Activated CD4-positive, alpha-beta memory T cell treated with anti-CD3 and anti-CD28 coated beads, Interleukin-2, amount 10 ng/mL, durations not matched to agents 7 days and 5 days (primary cell): ENCODE results near the gene RAB23. TPM values are rescaled to one million over a fixed set of nuclear protein-coding genes. Genes with fewer than 3 reads are reported as not detected.

Experiments
- CTCF ChIA-PET: fragments of 350-600 bp; sonication (Branson Sonifier 250); formaldehyde crosslinking; loops from one replicate; lab custom pipeline; 2021; ENCODE audit warnings: antibody characterized with exemption, inconsistent platforms; lab: Charles Lee
- POLR2A ChIA-PET: fragments of 350-600 bp; sonication (Branson Sonifier 250); formaldehyde crosslinking; loops from one replicate; lab custom pipeline; 2021; ENCODE audit warnings: antibody characterized with exemption; lab: Charles Lee
- DNase-seq: peaks from one replicate; pipeline ENCODE4 v3.0.0-alpha.2; 2020
- H3K27ac Mint-ChIP-seq: one replicate; pipeline ENCODE4 v1.8.0; 2021; ENCODE audit warnings: mild to moderate bottlenecking, mixed read lengths
- H3K27me3 Mint-ChIP-seq: one replicate; pipeline ENCODE4 v1.8.0; 2021; ENCODE audit warnings: mixed read lengths
- H3K36me3 Mint-ChIP-seq: one replicate; pipeline ENCODE4 v1.8.0; 2021; ENCODE audit warnings: low read depth, mixed read lengths
- H3K4me1 Mint-ChIP-seq: one replicate; pipeline ENCODE4 v1.8.0; 2021; ENCODE audit warnings: mixed read lengths
- H3K4me3 Mint-ChIP-seq: one replicate; pipeline ENCODE4 v1.8.0; 2021; ENCODE audit warnings: mild to moderate bottlenecking, mixed read lengths
- H3K9me3 Mint-ChIP-seq: one replicate; pipeline ENCODE4 v1.8.0; 2021; ENCODE audit warnings: mixed read lengths
- total RNA-seq, 2 experiments: library from RNA; stranded (reverse); gene quantifications; one replicate each; pipeline ENCODE4 v1.2.3, GENCODE V29; 2021

The RAB23 gene
- total RNA-seq, 2 experiments from 2014 or later = 3.0 to 3.5 TPM

- H3K9me3 Mint-ChIP-seq = no peaks in the 10 kb centered on the region
- ChIA-PET POLR2A (interaction anchor here (1.0 to 2.3 kb wide), 5 partner anchors 9 to 126 kb away, joined by 3 to 12 read pairs (median 4); partner anchors contain the start of genes BAG2 and PRIM2), CTCF (interaction anchor here (0.6 to 1.6 kb wide), 8 partner anchors 14 to 740 kb away, joined by 3 to 7 read pairs (median 3); partner anchors contain the start of genes BAG2 and PRIM2)
- peaks cover 25% of the 10 kb centered on the region for H3K4me1 Mint-ChIP-seq
- peak overlapping the region; percentile 82 for H3K4me3 Mint-ChIP-seq
- peaks cover 23% of the 10 kb centered on the region for H3K27me3 Mint-ChIP-seq
- peak overlapping the region; percentile 50 for H3K27ac Mint-ChIP-seq
- peak; percentile 59 for DNase-seq
- no peaks in the 10 kb centered on the region for H3K36me3 Mint-ChIP-seq
These were observed 744 bp downstream of the RAB23 start for GRCh38 chr6:57221191-57221935.

DNA sequence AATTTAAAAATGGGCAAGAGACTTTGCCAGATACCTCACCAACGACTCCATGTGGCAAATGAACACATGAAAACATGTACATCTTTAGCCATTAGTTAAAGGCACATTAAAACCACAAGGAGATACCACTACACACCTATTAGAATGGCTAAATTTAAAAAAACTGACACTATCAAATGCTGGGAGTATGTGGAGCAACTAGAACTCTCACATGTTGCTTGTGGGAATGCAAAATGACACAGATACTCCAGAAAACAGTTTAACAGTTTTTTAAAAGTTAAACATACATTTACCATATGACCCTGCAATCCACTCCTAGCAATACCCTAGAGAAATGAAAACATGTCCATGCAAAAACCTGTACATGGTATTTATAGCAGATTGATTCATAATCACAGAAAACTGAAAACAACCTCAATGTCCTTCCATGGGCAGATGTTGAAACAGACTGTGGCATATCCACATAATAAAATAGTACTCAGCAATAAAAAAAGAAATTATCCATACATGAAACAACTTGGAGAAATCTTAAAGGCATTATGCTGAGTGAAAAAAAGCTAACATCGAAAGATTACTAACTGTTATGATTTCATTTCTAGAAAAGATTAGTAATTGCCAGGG lies 1.9 kb downstream of the RAB23 start:
- H3K9me3 Mint-ChIP-seq = peaks cover 2% of the 10 kb centered on the region
- no peak for DNase-seq
- CTCF ChIA-PET = no interaction called here
- H3K36me3 Mint-ChIP-seq = peaks cover under 1% of the 10 kb centered on the region
- POLR2A ChIA-PET = no interaction called here
- H3K4me1 Mint-ChIP-seq = peaks cover 26% of the 10 kb centered on the region
- no peak overlapping the region for H3K27ac Mint-ChIP-seq
- peaks cover 19% of the 10 kb centered on the region for H3K27me3 Mint-ChIP-seq
- peak overlapping the region; percentile 35 for H3K4me3 Mint-ChIP-seq

- CTCF ChIA-PET = no interaction called here
- H3K4me3 Mint-ChIP-seq = no peak overlapping the region
- no peak for DNase-seq
- peaks cover 37% of the 10 kb centered on the region for H3K4me1 Mint-ChIP-seq
- peaks cover 8% of the 10 kb centered on the region for H3K36me3 Mint-ChIP-seq
- H3K27ac Mint-ChIP-seq = no peak overlapping the region
- POLR2A ChIA-PET = no interaction called here
- peaks cover 1% of the 10 kb centered on the region for H3K27me3 Mint-ChIP-seq
- peaks cover 5% of the 10 kb centered on the region for H3K9me3 Mint-ChIP-seq
These were observed 4.8 kb downstream of the RAB23 start for GRCh38 chr6:57217270-57217669.

GRCh38 chr6:57216235-57217101 lies 5.6 kb downstream of the RAB23 start:
- ChIA-PET POLR2A (no interaction called here), CTCF (interaction anchor here (0.7 kb wide), 1 partner anchor 50 kb away, joined by 4 read pairs; no protein-coding TSS in a partner anchor)
- H3K4me3 Mint-ChIP-seq = no peak overlapping the region
- peaks cover 1% of the 10 kb centered on the region for H3K27me3 Mint-ChIP-seq
- no peak for DNase-seq
- H3K9me3 Mint-ChIP-seq = peaks cover 5% of the 10 kb centered on the region
- H3K4me1 Mint-ChIP-seq = peaks cover 36% of the 10 kb centered on the region
- H3K36me3 Mint-ChIP-seq = peaks cover 8% of the 10 kb centered on the region
- H3K27ac Mint-ChIP-seq = no peak overlapping the region

- Mint-ChIP-seq H3K27me3 (no peaks in the 10 kb centered on the region), H3K27ac (no peak overlapping the region), H3K4me3 (no peak overlapping the region), H3K9me3 (peaks cover 5% of the 10 kb centered on the region), H3K36me3 (peaks cover 8% of the 10 kb centered on the region), H3K4me1 (peaks cover 28% of the 10 kb centered on the region)
- POLR2A ChIA-PET = no interaction called here
- DNase-seq = no peak
- CTCF ChIA-PET = no interaction called here
These were observed 6.8 kb downstream of the RAB23 start for GRCh38 chr6:57215260-57215659.

- H3K4me1 Mint-ChIP-seq = peaks cover 16% of the 10 kb centered on the region
- ChIA-PET POLR2A (no interaction called here), CTCF (no interaction called here)
- H3K4me3 Mint-ChIP-seq = no peak overlapping the region
- H3K27me3 Mint-ChIP-seq = no peaks in the 10 kb centered on the region
- no peak for DNase-seq
- no peak overlapping the region for H3K27ac Mint-ChIP-seq
- peaks cover 2% of the 10 kb centered on the region for H3K9me3 Mint-ChIP-seq
- peaks cover 7% of the 10 kb centered on the region for H3K36me3 Mint-ChIP-seq
These were observed 12.0 kb downstream of the RAB23 start for GRCh38 chr6:57210060-57210459.

DNA sequence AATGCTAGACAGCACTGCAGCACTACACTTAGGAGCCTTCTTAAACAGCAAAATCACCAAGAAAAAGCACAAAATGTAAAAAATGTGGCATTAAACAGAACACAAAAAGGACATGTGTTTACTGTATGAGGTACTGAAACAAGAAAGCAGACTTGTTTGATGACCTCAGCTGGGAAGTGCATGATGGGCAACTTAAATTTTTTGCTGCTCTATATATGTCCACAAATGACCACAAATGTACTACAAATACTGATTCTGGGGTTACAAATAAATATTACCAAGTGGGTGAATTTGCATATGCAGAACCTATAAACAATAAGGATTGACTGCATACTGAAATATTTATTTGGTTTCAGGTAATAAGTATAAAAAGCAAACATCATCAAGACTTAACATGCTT lies 13.1 kb downstream of the RAB23 start:
- no peak for DNase-seq
- POLR2A ChIA-PET = no interaction called here
- Mint-ChIP-seq H3K4me1 (peaks cover 7% of the 10 kb centered on the region), H3K9me3 (no peaks in the 10 kb centered on the region), H3K4me3 (no peak overlapping the region), H3K36me3 (no peaks in the 10 kb centered on the region), H3K27me3 (no peaks in the 10 kb centered on the region), H3K27ac (no peak overlapping the region)
- CTCF ChIA-PET = no interaction called here

GRCh38 chr6:57207872-57208271 lies 14.2 kb downstream of the RAB23 start:
- Mint-ChIP-seq H3K36me3 (no peaks in the 10 kb centered on the region), H3K9me3 (no peaks in the 10 kb centered on the region), H3K27ac (no peak overlapping the region), H3K4me3 (no peak overlapping the region), H3K4me1 (peaks cover 2% of the 10 kb centered on the region), H3K27me3 (no peaks in the 10 kb centered on the region)
- no peak for DNase-seq
- ChIA-PET CTCF (interaction anchor here (1.4 kb wide), 1 partner anchor 14 kb away, joined by 3 read pairs; the partner anchor contains the start of gene RAB23), POLR2A (no interaction called here)

- Mint-ChIP-seq H3K9me3 (no peaks in the 10 kb centered on the region), H3K27ac (no peak overlapping the region), H3K27me3 (no peaks in the 10 kb centered on the region), H3K36me3 (no peaks in the 10 kb centered on the region), H3K4me3 (no peak overlapping the region), H3K4me1 (peaks cover 2% of the 10 kb centered on the region)
- DNase-seq = no peak
- POLR2A ChIA-PET = no interaction called here
- CTCF ChIA-PET = interaction anchor here (1.4 kb wide), 1 partner anchor 15 kb away, joined by 3 read pairs; the partner anchor contains the start of gene RAB23
These were observed 15.0 kb downstream of the RAB23 start for GRCh38 chr6:57207141-57207540.

- Mint-ChIP-seq H3K4me3 (no peak overlapping the region), H3K36me3 (no peaks in the 10 kb centered on the region), H3K27ac (no peak overlapping the region), H3K9me3 (no peaks in the 10 kb centered on the region), H3K27me3 (no peaks in the 10 kb centered on the region), H3K4me1 (peaks cover 2% of the 10 kb centered on the region)
- ChIA-PET CTCF (no interaction called here), POLR2A (no interaction called here)
- DNase-seq = no peak
These were observed 16.4 kb downstream of the RAB23 start for GRCh38 chr6:57205550-57206328.

- no peaks in the 10 kb centered on the region for H3K27me3 Mint-ChIP-seq
- ChIA-PET POLR2A (no interaction called here), CTCF (no interaction called here)
- no peak overlapping the region for H3K27ac Mint-ChIP-seq
- H3K36me3 Mint-ChIP-seq = no peaks in the 10 kb centered on the region
- no peaks in the 10 kb centered on the region for H3K4me1 Mint-ChIP-seq
- no peak for DNase-seq
- no peaks in the 10 kb centered on the region for H3K9me3 Mint-ChIP-seq
- no peak overlapping the region for H3K4me3 Mint-ChIP-seq
These were observed 20.4 kb downstream of the RAB23 start for GRCh38 chr6:57201718-57202117.

DNA sequence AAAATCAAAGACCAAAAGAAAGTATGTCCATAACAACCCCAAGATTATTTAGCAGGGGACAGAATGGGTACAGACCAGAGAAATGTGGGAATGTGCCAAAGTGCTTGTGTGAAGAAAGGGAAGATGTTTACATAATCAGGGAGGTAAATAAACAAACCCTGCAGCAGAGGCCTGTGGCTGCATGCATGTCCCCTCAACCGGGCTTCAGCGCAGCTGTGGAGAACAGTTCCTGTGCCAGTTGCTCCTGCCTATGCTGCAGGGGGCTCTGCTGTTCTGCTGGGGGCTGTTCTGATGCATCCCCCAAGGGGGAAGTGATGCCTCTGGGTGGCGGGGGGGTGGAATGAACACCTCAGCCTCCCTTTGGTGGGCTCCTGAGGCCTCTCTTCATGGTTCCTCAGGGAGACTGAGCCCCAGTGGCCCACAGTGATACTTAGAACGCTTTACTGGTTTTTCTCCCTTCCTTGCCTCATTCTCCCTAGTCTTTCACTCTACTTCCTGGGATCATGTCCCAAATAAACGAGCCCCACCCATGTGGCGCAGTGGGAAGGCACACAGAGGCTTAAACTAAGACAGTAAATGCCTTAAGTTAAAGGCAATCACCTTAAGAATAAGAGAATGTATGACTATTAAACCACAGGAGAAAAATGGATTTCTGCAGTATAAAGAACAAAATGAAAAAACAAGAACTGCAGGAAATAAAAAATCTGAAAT lies 23.0 kb downstream of the RAB23 start:
- no peak overlapping the region for H3K27ac Mint-ChIP-seq
- DNase-seq = no peak
- H3K4me3 Mint-ChIP-seq = no peak overlapping the region
- no peaks in the 10 kb centered on the region for H3K4me1 Mint-ChIP-seq
- CTCF ChIA-PET = no interaction called here
- no peaks in the 10 kb centered on the region for H3K9me3 Mint-ChIP-seq
- no peaks in the 10 kb centered on the region for H3K27me3 Mint-ChIP-seq
- H3K36me3 Mint-ChIP-seq = peaks cover 3% of the 10 kb centered on the region
- POLR2A ChIA-PET = no interaction called here
